HEK293 (cell line): ENCODE measurements around the gene FGFR4.

Experiments
- YY1 ChIP-seq: fragments of 450-650 bp; formaldehyde crosslinking; IDR thresholded peaks from 2 replicates; pipeline ENCODE4 v1.5.1; 2018; ENCODE audit warnings: missing biosample characterization, missing genetic modification characterization
- ZBTB1 ChIP-seq: fragments of 450-650 bp; formaldehyde crosslinking; IDR thresholded peaks from 2 replicates; pipeline ENCODE4 v1.5.1; 2016; ENCODE audit warnings: missing biosample characterization, missing genetic modification characterization
- ZEB2 ChIP-seq: fragments of 450-650 bp; formaldehyde crosslinking; IDR thresholded peaks from 2 replicates; pipeline ENCODE4 v1.5.1; 2016; ENCODE audit warnings: missing biosample characterization, missing genetic modification characterization
- ZFP3 ChIP-seq: fragments of 450-650 bp; formaldehyde crosslinking; IDR thresholded peaks from 2 replicates; pipeline ENCODE4 v1.5.1; 2016; ENCODE audit warnings: low read depth, missing biosample characterization, missing genetic modification characterization
- ZNF121 ChIP-seq: fragments of 450-650 bp; formaldehyde crosslinking; IDR thresholded peaks from 2 replicates; pipeline ENCODE4 v1.5.1; 2016; ENCODE audit warnings: missing biosample characterization, missing genetic modification characterization
- ZNF37A ChIP-seq: fragments of 450-650 bp; IDR thresholded peaks from 2 replicates; pipeline ENCODE4 v1.5.1; 2018; ENCODE audit warnings: missing biosample characterization, missing genetic modification characterization
- ZNF544 ChIP-seq: fragments of 450-650 bp; formaldehyde crosslinking; IDR thresholded peaks from 2 replicates; pipeline ENCODE4 v1.5.0; 2017; ENCODE audit warnings: missing biosample characterization, missing genetic modification characterization
- ZNF600 ChIP-seq: fragments of 450-650 bp; formaldehyde crosslinking; IDR thresholded peaks from 2 replicates; pipeline ENCODE4 v1.5.1; 2016; ENCODE audit warnings: missing biosample characterization, missing genetic modification characterization
- TF ChIP-seq, protein P1 (sequence below): fragments of 450-650 bp; formaldehyde crosslinking; IDR thresholded peaks from 2 replicates; pipeline ENCODE4 v1.5.1; 2016; ENCODE audit warnings: missing biosample characterization, missing genetic modification characterization
- TF ChIP-seq, protein P2 (sequence below): fragments of 450-650 bp; IDR thresholded peaks from 2 replicates; pipeline ENCODE4 v1.5.1; 2018; ENCODE audit warnings: missing biosample characterization, missing genetic modification characterization
- TF ChIP-seq, protein P3 (sequence below): fragments of 450-650 bp; formaldehyde crosslinking; IDR thresholded peaks from 2 replicates; pipeline ENCODE4 v1.5.1; 2016; ENCODE audit warnings: missing biosample characterization, missing genetic modification characterization, low read depth
- TF ChIP-seq, protein P4 (sequence below): fragments of 450-650 bp; formaldehyde crosslinking; IDR thresholded peaks from 2 replicates; pipeline ENCODE4 v1.5.1; 2016; ENCODE audit warnings: missing biosample characterization, missing genetic modification characterization, low read depth

DNA sequence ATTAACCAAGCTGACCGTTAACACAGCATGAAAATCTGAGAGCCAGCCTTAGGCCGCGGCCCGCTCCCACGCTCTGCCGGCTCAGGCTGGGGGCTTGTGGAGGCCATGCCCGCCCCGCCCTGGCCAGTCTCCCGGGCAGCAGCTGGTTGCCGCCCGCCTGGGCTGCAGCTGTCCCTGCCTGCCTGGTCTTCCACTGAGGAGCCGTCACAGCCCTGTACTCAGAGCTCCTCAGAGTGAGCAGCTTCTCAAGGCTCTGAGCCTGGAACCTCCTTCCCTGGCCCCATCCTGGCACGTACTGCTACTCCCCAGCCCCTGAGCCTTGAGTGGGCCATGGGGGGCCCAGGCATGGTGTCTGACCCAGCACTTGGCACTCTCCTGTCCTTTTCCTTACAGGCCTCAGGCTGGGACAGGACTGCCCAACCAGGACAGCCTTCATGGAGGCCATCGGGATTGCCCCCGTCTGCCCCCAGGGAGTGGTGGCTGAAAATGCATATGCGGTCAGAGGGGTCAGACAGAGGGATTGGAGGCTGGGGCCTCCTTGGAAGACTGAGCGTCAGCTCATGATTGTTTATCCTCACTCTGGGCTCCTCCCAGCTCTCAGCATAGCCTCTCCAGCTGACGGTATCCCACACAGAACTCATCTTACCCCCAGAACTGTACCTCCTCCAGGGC lies 11.9 kb downstream of the FGFR4 start:
- TF ChIP-seq, protein P1, sequence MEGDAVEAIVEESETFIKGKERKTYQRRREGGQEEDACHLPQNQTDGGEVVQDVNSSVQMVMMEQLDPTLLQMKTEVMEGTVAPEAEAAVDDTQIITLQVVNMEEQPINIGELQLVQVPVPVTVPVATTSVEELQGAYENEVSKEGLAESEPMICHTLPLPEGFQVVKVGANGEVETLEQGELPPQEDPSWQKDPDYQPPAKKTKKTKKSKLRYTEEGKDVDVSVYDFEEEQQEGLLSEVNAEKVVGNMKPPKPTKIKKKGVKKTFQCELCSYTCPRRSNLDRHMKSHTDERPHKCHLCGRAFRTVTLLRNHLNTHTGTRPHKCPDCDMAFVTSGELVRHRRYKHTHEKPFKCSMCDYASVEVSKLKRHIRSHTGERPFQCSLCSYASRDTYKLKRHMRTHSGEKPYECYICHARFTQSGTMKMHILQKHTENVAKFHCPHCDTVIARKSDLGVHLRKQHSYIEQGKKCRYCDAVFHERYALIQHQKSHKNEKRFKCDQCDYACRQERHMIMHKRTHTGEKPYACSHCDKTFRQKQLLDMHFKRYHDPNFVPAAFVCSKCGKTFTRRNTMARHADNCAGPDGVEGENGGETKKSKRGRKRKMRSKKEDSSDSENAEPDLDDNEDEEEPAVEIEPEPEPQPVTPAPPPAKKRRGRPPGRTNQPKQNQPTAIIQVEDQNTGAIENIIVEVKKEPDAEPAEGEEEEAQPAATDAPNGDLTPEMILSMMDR (tag by site-specific recombination): no peak
- TF ChIP-seq, protein P2, sequence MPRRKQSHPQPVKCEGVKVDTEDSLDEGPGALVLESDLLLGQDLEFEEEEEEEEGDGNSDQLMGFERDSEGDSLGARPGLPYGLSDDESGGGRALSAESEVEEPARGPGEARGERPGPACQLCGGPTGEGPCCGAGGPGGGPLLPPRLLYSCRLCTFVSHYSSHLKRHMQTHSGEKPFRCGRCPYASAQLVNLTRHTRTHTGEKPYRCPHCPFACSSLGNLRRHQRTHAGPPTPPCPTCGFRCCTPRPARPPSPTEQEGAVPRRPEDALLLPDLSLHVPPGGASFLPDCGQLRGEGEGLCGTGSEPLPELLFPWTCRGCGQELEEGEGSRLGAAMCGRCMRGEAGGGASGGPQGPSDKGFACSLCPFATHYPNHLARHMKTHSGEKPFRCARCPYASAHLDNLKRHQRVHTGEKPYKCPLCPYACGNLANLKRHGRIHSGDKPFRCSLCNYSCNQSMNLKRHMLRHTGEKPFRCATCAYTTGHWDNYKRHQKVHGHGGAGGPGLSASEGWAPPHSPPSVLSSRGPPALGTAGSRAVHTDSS: no peak
- TF ChIP-seq ZNF37A (tag by site-specific recombination) (no peak), ZFP3 (tag by site-specific recombination) (no peak), ZEB2 (tag by site-specific recombination) (no peak), YY1 (tag by site-specific recombination) (no peak), ZNF544 (tag by site-specific recombination) (no peak), ZNF121 (no peak), ZBTB1 (tag by site-specific recombination) (no peak), ZNF600 (no peak)
- TF ChIP-seq, protein P3, sequence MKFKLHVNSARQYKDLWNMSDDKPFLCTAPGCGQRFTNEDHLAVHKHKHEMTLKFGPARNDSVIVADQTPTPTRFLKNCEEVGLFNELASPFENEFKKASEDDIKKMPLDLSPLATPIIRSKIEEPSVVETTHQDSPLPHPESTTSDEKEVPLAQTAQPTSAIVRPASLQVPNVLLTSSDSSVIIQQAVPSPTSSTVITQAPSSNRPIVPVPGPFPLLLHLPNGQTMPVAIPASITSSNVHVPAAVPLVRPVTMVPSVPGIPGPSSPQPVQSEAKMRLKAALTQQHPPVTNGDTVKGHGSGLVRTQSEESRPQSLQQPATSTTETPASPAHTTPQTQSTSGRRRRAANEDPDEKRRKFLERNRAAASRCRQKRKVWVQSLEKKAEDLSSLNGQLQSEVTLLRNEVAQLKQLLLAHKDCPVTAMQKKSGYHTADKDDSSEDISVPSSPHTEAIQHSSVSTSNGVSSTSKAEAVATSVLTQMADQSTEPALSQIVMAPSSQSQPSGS (tag by site-specific recombination): no peak
- TF ChIP-seq, protein P4, sequence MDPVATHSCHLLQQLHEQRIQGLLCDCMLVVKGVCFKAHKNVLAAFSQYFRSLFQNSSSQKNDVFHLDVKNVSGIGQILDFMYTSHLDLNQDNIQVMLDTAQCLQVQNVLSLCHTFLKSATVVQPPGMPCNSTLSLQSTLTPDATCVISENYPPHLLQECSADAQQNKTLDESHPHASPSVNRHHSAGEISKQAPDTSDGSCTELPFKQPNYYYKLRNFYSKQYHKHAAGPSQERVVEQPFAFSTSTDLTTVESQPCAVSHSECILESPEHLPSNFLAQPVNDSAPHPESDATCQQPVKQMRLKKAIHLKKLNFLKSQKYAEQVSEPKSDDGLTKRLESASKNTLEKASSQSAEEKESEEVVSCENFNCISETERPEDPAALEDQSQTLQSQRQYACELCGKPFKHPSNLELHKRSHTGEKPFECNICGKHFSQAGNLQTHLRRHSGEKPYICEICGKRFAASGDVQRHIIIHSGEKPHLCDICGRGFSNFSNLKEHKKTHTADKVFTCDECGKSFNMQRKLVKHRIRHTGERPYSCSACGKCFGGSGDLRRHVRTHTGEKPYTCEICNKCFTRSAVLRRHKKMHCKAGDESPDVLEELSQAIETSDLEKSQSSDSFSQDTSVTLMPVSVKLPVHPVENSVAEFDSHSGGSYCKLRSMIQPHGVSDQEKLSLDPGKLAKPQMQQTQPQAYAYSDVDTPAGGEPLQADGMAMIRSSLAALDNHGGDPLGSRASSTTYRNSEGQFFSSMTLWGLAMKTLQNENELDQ (tag by site-specific recombination): no peak
